Stimulated activated effector memory CD8-positive, alpha-beta T cell treated with anti-CD3 and anti-CD28 coated beads, Interleukin-12 subunit alpha, Interleukin-12 subunit beta, amount 100 ng/mL, for 72 hours (primary cell): ENCODE results near the gene KIF5C.

Experiments
- ATAC-seq: fragments of 150-1000 bp; cut with Tn5 transposase; 2 replicates; pipeline ENCODE4 v1.10.0; 2021
- DNase-seq, 2 donors: peaks; one replicate each; pipeline ENCODE4 v3.0.0; 2021 to 2022; ENCODE audit warnings: low spot score in 2 of 2
- H3K27ac Mint-ChIP-seq: one replicate; pipeline ENCODE4 v1.8.0; 2022; ENCODE audit warnings: mild to moderate bottlenecking, mixed read lengths
- H3K36me3 Mint-ChIP-seq: one replicate; pipeline ENCODE4 v1.8.0; 2022; ENCODE audit warnings: mild to moderate bottlenecking, mixed read lengths
- H3K4me1 Mint-ChIP-seq: one replicate; pipeline ENCODE4 v1.8.0; 2022; ENCODE audit warnings: mixed read lengths
- H3K4me3 Mint-ChIP-seq: one replicate; pipeline ENCODE4 v1.8.0; 2022; ENCODE audit warnings: mild to moderate bottlenecking, mixed read lengths
- H3K9me3 Mint-ChIP-seq: one replicate; pipeline ENCODE4 v1.8.0; 2022; ENCODE audit warnings: mixed read lengths

Gene KIF5C

DNA sequence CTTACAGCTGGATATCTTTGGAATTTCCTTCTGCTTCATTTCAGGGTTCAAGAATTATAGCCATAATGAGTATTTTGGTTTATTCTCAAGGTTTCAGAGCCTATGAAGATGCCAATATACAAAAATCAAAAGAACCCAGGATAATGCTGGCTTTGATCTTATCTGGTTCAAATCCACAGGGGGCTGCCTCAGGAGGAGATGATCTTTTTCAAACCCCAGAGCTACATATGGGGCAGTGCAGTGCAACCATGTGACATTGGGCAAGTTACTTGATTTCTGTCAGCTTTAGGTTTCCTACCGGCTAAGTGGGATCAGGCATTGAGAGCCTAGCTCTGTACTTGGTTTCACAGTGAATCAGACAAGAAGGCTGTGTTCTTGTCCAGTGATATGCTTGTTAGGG lies 140.5 kb downstream of the KIF5C start:
- peaks cover 18% of the 10 kb centered on the region for H3K36me3 Mint-ChIP-seq
- H3K9me3 Mint-ChIP-seq: no peaks in the 10 kb centered on the region
- no peak overlapping the region for H3K4me3 Mint-ChIP-seq
- DNase-seq: no peak
- H3K4me1 Mint-ChIP-seq: peaks cover 11% of the 10 kb centered on the region
- H3K27ac Mint-ChIP-seq: peak overlapping the region; percentile 18
- no peak for ATAC-seq

GRCh38 chr2:149015926-149016563 lies 141.0 kb downstream of the KIF5C start:
- Mint-ChIP-seq H3K27ac (peak overlapping the region; percentile 18), H3K36me3 (peaks cover 16% of the 10 kb centered on the region), H3K4me1 (peaks cover 11% of the 10 kb centered on the region), H3K9me3 (no peaks in the 10 kb centered on the region), H3K4me3 (no peak overlapping the region)
- DNase-seq: no peak
- no peak for ATAC-seq

DNA sequence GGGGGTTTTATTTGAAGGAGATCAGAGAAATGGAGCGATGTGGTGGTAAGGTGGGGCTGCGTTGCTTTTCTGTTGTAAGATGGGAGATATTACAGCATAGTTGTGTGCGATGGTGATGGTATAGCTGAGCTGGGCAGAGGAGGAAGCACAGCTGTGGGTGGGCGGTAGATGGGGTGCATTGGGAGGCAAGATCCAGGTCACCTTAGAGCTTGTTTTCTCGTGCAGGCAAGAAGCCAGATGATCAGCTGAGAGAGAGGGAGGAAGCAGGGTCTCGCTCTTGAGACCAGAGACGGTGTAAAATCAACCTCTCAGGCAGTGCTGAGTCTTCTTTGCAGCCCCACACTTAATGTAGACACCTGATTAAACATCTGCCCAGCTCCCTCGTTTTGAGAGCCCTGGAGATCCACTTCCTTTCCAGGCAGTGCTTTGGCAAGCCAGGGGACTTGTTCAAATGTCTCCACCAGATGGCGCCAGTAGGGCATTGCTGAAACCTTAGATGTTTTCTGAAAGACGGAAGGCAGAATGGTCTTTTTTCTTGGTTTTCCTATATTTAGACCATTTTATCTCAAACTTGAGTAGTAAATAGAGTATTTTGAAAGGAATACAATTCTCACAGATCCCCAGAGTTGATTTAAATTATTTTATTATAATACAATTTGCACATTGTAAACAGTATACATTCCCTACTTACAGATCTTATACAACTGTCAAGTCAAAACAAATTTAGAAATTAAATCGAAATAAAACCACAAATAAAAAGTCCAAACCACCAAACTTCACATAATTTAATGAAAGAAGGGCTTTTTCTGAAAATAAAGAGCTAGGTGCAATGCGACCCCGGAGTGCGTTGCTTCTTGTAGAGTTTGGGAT lies 142.3 kb downstream of the KIF5C start:
- Mint-ChIP-seq H3K27ac (peak overlapping the region; percentile 18), H3K36me3 (peaks cover 4% of the 10 kb centered on the region), H3K4me1 (peaks cover 11% of the 10 kb centered on the region), H3K9me3 (no peaks in the 10 kb centered on the region), H3K4me3 (no peak overlapping the region)
- DNase-seq (peak; percentile 62 to 82), ATAC-seq (peak; percentile 68)

- no peak overlapping the region for H3K4me3 Mint-ChIP-seq
- H3K36me3 Mint-ChIP-seq: peaks cover 16% of the 10 kb centered on the region
- H3K9me3 Mint-ChIP-seq: no peaks in the 10 kb centered on the region
- DNase-seq (no peak), ATAC-seq (no peak)
- no peak overlapping the region for H3K27ac Mint-ChIP-seq
- H3K4me1 Mint-ChIP-seq: peaks cover 11% of the 10 kb centered on the region
These were observed 144.0 kb downstream of the KIF5C start for GRCh38 chr2:149018981-149019380.

GRCh38 chr2:149019768-149020167 lies 144.7 kb downstream of the KIF5C start:
- no peak for DNase-seq
- no peak for ATAC-seq
- H3K9me3 Mint-ChIP-seq: no peaks in the 10 kb centered on the region
- peaks cover 24% of the 10 kb centered on the region for H3K36me3 Mint-ChIP-seq
- H3K4me1 Mint-ChIP-seq: peaks cover 11% of the 10 kb centered on the region
- H3K27ac Mint-ChIP-seq: no peak overlapping the region
- H3K4me3 Mint-ChIP-seq: no peak overlapping the region

- Mint-ChIP-seq H3K4me1 (peaks cover 11% of the 10 kb centered on the region), H3K9me3 (no peaks in the 10 kb centered on the region), H3K4me3 (no peak overlapping the region), H3K36me3 (peaks cover 24% of the 10 kb centered on the region), H3K27ac (no peak overlapping the region)
- DNase-seq: no peak
- no peak for ATAC-seq
These were observed 145.4 kb downstream of the KIF5C start for GRCh38 chr2:149020432-149020851.

DNA sequence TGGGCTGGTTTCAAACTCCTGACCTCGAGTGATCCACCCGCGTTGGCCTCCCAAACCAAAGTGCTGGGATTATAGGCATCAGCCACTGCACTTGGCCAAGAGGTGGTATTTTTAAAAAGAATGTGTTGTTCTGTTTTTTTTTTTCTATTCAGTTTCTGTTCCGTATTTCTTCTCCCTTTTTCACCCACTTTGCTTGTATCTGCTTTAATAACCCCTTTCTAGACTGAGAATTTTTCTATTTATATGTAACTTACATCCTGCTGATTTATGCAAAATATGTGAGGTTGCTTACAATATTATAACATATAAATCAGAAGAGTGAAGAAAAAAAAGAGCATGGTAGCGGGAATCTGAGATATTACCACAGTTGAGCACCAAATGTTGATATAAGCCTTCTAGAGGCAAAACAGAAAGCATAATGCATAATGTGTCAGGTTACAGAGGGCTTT lies 146.3 kb downstream of the KIF5C start:
- ATAC-seq: no peak
- DNase-seq: no peak
- peaks cover 10% of the 10 kb centered on the region for H3K4me1 Mint-ChIP-seq
- H3K27ac Mint-ChIP-seq: no peak overlapping the region
- no peak overlapping the region for H3K4me3 Mint-ChIP-seq
- H3K36me3 Mint-ChIP-seq: peaks cover 24% of the 10 kb centered on the region
- H3K9me3 Mint-ChIP-seq: no peaks in the 10 kb centered on the region

DNA sequence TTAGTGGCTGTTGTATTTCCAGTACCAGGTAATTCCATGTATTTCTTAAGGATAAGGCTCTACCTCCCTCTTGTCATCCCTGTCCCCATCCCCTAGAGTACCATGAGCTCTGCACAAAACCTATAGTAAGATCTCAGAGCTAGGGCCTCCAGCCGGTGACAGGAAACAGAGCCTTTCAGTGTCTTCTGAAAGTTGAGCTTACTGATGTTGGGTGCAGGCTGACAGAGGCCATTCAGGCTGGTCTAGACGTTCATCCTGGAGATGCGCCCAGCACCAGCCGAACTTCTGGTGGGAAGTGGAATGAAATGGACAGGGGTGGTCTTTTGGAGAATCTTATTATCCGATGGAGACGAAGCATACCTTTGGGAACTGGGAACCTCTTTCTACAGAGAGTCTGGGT lies 146.7 kb downstream of the KIF5C start:
- no peak overlapping the region for H3K27ac Mint-ChIP-seq
- H3K9me3 Mint-ChIP-seq: no peaks in the 10 kb centered on the region
- DNase-seq (no peak), ATAC-seq (no peak)
- peaks cover 24% of the 10 kb centered on the region for H3K36me3 Mint-ChIP-seq
- no peak overlapping the region for H3K4me3 Mint-ChIP-seq
- peaks cover 5% of the 10 kb centered on the region for H3K4me1 Mint-ChIP-seq

DNA sequence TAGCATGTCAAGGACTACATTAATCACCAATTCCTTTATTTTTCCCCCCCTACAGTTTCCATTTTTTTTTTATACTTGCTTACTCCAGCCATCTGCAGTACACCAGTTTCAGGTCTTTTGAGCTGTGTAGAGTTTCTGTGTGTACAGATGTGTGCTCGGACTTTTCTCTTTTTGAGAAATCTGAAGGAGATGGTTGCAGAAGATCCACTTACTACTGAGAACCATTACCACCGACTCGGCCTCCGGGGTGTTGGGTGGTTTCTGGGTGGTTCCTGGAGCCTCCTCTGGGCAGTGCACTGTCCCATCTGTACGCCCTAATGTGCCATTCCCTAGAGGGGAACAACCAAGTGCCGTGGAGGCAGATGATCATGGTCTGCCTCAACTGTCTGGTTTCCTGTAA lies 148.1 kb downstream of the KIF5C start:
- Mint-ChIP-seq H3K4me3 (no peak overlapping the region), H3K4me1 (no peaks in the 10 kb centered on the region), H3K36me3 (peaks cover 24% of the 10 kb centered on the region), H3K27ac (no peak overlapping the region), H3K9me3 (no peaks in the 10 kb centered on the region)
- ATAC-seq (no peak), DNase-seq (peak in 1 of 2 donors; percentile 29)

- peaks cover 6% of the 10 kb centered on the region for H3K4me1 Mint-ChIP-seq
- no peak overlapping the region for H3K4me3 Mint-ChIP-seq
- peaks cover 18% of the 10 kb centered on the region for H3K36me3 Mint-ChIP-seq
- H3K27ac Mint-ChIP-seq: no peak overlapping the region
- peak in 1 of 2 donors; percentile 20 for DNase-seq
- no peaks in the 10 kb centered on the region for H3K9me3 Mint-ChIP-seq
- ATAC-seq: no peak
These were observed 152.7 kb downstream of the KIF5C start for GRCh38 chr2:149027590-149028250.

DNA sequence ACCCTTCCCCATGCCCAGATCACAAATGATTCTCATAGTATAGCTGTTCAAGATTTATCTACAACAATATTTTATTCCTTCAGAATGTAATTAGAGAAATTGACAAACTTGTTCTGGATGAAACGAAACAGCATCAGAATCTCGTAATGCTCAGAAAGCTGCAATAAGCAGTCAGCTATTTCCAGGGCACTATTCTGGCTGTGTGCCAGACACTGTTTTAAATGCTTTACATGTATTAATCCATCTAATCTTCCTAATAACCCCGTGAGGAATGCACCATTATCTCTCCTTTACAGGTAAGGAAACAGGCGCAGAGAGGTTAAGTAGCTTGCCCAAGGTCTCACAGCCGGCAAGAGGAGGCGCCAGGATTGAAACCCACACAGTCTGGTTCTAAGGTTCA lies 153.3 kb downstream of the KIF5C start:
- DNase-seq: peak in 1 of 2 donors; percentile 28
- Mint-ChIP-seq H3K36me3 (peaks cover 11% of the 10 kb centered on the region), H3K4me3 (no peak overlapping the region), H3K27ac (peak overlapping the region; percentile 29), H3K4me1 (peaks cover 6% of the 10 kb centered on the region), H3K9me3 (no peaks in the 10 kb centered on the region)
- ATAC-seq: no peak

DNA sequence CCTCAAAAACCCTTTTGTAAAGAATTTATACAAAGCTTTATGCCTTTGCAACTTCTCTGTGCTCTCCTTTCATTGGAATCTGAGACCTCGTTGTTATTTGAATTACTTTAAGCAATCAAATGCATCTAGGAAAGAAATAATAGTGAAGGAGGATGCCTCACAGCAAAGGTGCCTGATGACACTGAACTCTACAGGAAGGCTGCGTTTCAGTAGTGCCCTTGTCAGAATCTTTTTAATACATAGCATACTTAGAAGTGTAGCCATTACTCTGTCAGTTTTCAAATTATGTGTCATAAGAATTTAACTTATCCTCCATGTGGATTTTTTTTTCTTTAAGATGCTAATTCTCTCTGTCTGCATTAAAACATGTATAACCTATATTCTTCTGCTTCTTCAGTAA lies 153.9 kb downstream of the KIF5C start:
- no peaks in the 10 kb centered on the region for H3K9me3 Mint-ChIP-seq
- peaks cover 6% of the 10 kb centered on the region for H3K4me1 Mint-ChIP-seq
- no peak for ATAC-seq
- no peak for DNase-seq
- H3K36me3 Mint-ChIP-seq: peaks cover 9% of the 10 kb centered on the region
- H3K27ac Mint-ChIP-seq: peak overlapping the region; percentile 29
- no peak overlapping the region for H3K4me3 Mint-ChIP-seq

DNA sequence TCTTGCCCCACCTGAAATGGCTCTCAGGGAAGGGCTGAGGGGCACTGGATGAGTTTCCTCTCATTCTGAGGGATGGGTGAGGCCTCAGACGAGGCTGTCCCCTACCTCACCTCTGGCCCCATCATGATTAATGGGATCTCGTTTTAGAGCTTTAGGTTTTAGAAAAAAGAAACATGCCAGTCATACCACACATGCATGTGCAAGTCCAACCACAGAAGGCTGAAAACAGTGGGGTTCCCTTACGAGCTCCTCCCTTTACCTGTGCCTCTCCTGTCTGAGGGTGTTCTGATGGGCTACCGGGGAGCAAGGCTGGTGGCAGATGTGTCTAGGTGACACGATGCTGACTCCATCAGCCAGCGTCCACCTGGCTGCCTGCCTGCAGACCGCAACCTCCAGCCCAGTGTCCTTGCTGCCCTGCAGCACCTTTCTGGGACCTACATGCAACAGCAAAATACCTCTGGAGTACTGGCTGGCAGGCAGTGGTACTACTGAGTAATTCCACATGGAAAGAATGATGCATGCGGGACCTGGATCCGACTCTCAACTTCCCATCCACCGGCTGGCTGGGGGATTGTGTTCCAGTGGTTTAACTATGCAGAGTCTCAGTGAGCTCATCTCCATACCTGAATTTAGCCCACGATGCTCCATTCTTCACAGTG lies 154.4 kb downstream of the KIF5C start:
- peak in 1 of 2 donors; percentile 30 for DNase-seq
- H3K9me3 Mint-ChIP-seq: no peaks in the 10 kb centered on the region

DNA sequence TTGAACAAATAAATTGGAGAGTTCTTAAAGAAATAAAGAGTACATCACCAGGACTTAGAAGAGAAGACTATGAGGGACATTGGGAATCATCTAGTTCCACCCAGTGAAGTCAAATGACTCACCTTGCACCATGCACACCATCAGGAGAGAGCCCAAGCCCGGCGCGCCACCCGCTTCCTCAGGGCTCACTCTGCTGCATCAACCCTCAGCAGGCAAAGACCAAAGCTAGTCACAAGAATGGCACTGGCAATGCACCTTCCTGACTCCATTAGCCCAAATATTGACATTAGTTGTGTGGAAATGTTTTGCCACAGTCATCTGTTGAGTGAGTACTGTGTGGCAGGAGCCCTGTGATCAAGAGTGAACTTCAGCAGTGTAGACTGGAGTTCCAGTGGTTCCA lies 156.4 kb downstream of the KIF5C start:
- no peak overlapping the region for H3K27ac Mint-ChIP-seq
- no peaks in the 10 kb centered on the region for H3K9me3 Mint-ChIP-seq
- no peak overlapping the region for H3K4me3 Mint-ChIP-seq
- DNase-seq: no peak
- H3K4me1 Mint-ChIP-seq: peaks cover 6% of the 10 kb centered on the region
- no peaks in the 10 kb centered on the region for H3K36me3 Mint-ChIP-seq
- ATAC-seq: no peak

More for the DNA sequence above, 154.4 kb downstream of the KIF5C start:
- Mint-ChIP-seq H3K4me1 (peaks cover 6% of the 10 kb centered on the region), H3K4me3 (no peak overlapping the region), H3K27ac (peak overlapping the region; percentile 29), H3K36me3 (peaks cover 3% of the 10 kb centered on the region)
- ATAC-seq: no peak

GRCh38 chr2:149033716-149034115 lies 158.7 kb downstream of the KIF5C start:
- DNase-seq: no peak
- Mint-ChIP-seq H3K4me1 (peaks cover 6% of the 10 kb centered on the region), H3K9me3 (no peaks in the 10 kb centered on the region), H3K27ac (no peak overlapping the region), H3K36me3 (no peaks in the 10 kb centered on the region), H3K4me3 (no peak overlapping the region)
- ATAC-seq: no peak
